RWPE2 (cell line): Measurements from ENCODE around the gene BEND5.

ENCODE experiments used
- ATAC-seq: fragments of 200-7000 bp; cut with Tn5 transposase; 3 replicates; pipeline ENCODE4 v1.9.1; 2021; ENCODE audit warnings: low read depth
- DNase-seq: peaks from one replicate; pipeline ENCODE4 v3.0.0-alpha.2; 2020; ENCODE audit warnings: low spot score
- H3K27ac ChIP-seq: fragments of 450-650 bp; 2 replicates; pipeline ENCODE4 v1.5.1; 2017; ENCODE audit warnings: mild to moderate bottlenecking; ENCODE audit not compliant: poor library complexity, severe bottlenecking
- H3K27me3 ChIP-seq: fragments of 250-450 bp; sonication (Bioruptor Pico); 2 replicates; pipeline ENCODE4 v1.5.1; 2021; ENCODE audit warnings: mild to moderate bottlenecking, moderate library complexity; ENCODE audit not compliant: insufficient read depth, poor library complexity, severe bottlenecking
- H3K36me3 ChIP-seq: fragments of 250-450 bp; sonication (Bioruptor Pico); 2 replicates; pipeline ENCODE4 v1.5.1; 2020; ENCODE audit warnings: low read depth, mild to moderate bottlenecking, moderate library complexity
- H3K4me1 ChIP-seq: fragments of 250-450 bp; sonication (Bioruptor Pico); 2 replicates; pipeline ENCODE4 v1.5.1; 2021; ENCODE audit warnings: mild to moderate bottlenecking, moderate library complexity; ENCODE audit not compliant: insufficient read depth, poor library complexity, severe bottlenecking
- H3K4me3 ChIP-seq: fragments of 250-450 bp; sonication (Bioruptor Pico); 2 replicates; pipeline ENCODE4 v1.5.1; 2021; ENCODE audit warnings: mild to moderate bottlenecking, moderate library complexity; ENCODE audit not compliant: severe bottlenecking
- H3K9me3 ChIP-seq: fragments of 250-450 bp; sonication (Bioruptor Pico); 2 replicates; pipeline ENCODE4 v1.5.1; 2021; ENCODE audit warnings: mild to moderate bottlenecking, moderate library complexity; ENCODE audit not compliant: severe bottlenecking
- CTCF ChIP-seq: fragments of 450-650 bp; IDR thresholded peaks from one replicate; pipeline ENCODE4 v1.5.1; 2017; ENCODE audit warnings: mild to moderate bottlenecking, moderate library complexity; ENCODE audit not compliant: poor library complexity, severe bottlenecking

BEND5 gene

GRCh38 chr1:48767975-48768510, 8.6 kb downstream of the BEND5 start:
- TF ChIP-seq CTCF, result no peak
- Histone ChIP-seq H3K27me3 (no peaks in the 10 kb centered on the region), H3K4me1 (no peaks in the 10 kb centered on the region), H3K4me3 (no peak overlapping the region), H3K27ac (no peak overlapping the region), H3K36me3 (no peaks in the 10 kb centered on the region), H3K9me3 (no peaks in the 10 kb centered on the region)
- DNase-seq (no peak), ATAC-seq (no peak)

GRCh38 chr1:48765335-48765734, 11.4 kb downstream of the BEND5 start:
- DNase-seq (no peak), ATAC-seq (no peak)
- Histone ChIP-seq H3K4me3 (no peak overlapping the region), H3K9me3 (no peaks in the 10 kb centered on the region), H3K4me1 (no peaks in the 10 kb centered on the region), H3K27me3 (no peaks in the 10 kb centered on the region), H3K27ac (no peak overlapping the region), H3K36me3 (no peaks in the 10 kb centered on the region)
- TF ChIP-seq CTCF, result no peak

GRCh38 chr1:48761986-48762385, 14.7 kb downstream of the BEND5 start:
- Histone ChIP-seq H3K27ac (no peak overlapping the region), H3K9me3 (no peaks in the 10 kb centered on the region), H3K4me1 (no peaks in the 10 kb centered on the region), H3K36me3 (no peaks in the 10 kb centered on the region), H3K27me3 (no peaks in the 10 kb centered on the region), H3K4me3 (no peak overlapping the region)
- no peak for TF ChIP-seq CTCF
- ATAC-seq, result no peak
- DNase-seq, result no peak

GRCh38 chr1:48761411-48761810, 15.3 kb downstream of the BEND5 start:
- Histone ChIP-seq H3K36me3 (no peaks in the 10 kb centered on the region), H3K27ac (no peak overlapping the region), H3K4me3 (no peak overlapping the region), H3K9me3 (no peaks in the 10 kb centered on the region), H3K4me1 (no peaks in the 10 kb centered on the region), H3K27me3 (no peaks in the 10 kb centered on the region)
- ATAC-seq (no peak), DNase-seq (no peak)
- TF ChIP-seq CTCF, result no peak

- Histone ChIP-seq H3K27ac (no peak overlapping the region), H3K9me3 (no peaks in the 10 kb centered on the region), H3K4me3 (no peak overlapping the region), H3K4me1 (no peaks in the 10 kb centered on the region), H3K36me3 (no peaks in the 10 kb centered on the region), H3K27me3 (no peaks in the 10 kb centered on the region)
- DNase-seq, result no peak
- TF ChIP-seq CTCF, result no peak
- no peak for ATAC-seq
These were observed 15.8 kb downstream of the BEND5 start for GRCh38 chr1:48760857-48761256.
